Muscle of arm (tissue), 12 donors: ENCODE measurements around the gene AFP. TPM values are rescaled to one million over a fixed set of nuclear protein-coding genes. Genes with fewer than 3 reads are reported as not detected.

Experiments used
- DNase-seq: peaks from one replicate; pipeline ENCODE4 v3.0.0-alpha.2; 2013
- polyA plus RNA-seq, 12 donors: library from polyadenylated mRNA; unstranded; fragments of 120-200 nt; gene quantifications; one replicate each; pipeline ENCODE4 v1.2.1, GENCODE V29; 2013; ENCODE audit not compliant: insufficient read length in 12 of 12

The AFP gene
- polyA plus RNA-seq, 12 donors, result 0.71 to 134 (median 2.6) TPM; not detected in 1

GRCh38 chr4:73413294-73413755 lies 22.7 kb upstream of the AFP start:
- DNase-seq, result no peak

GRCh38 chr4:73414936-73415271 lies 21.1 kb upstream of the AFP start:
- no peak for DNase-seq

GRCh38 chr4:73415807-73416238 lies 20.2 kb upstream of the AFP start:
- DNase-seq, result no peak

GRCh38 chr4:73416423-73417087 lies 19.5 kb upstream of the AFP start:
- no peak for DNase-seq

GRCh38 chr4:73417342-73417741 lies 18.7 kb upstream of the AFP start:
- no peak for DNase-seq

GRCh38 chr4:73417973-73418372 lies 18.0 kb upstream of the AFP start:
- DNase-seq, result no peak

GRCh38 chr4:73418677-73419076 lies 17.3 kb upstream of the AFP start:
- DNase-seq, result no peak

- DNase-seq, result no peak
Observed at GRCh38 chr4:73419106-73420038, 16.6 kb upstream of the AFP start.

- DNase-seq, result no peak
Observed at GRCh38 chr4:73420615-73421014, 15.4 kb upstream of the AFP start.

GRCh38 chr4:73421708-73422457 lies 14.1 kb upstream of the AFP start:
- no peak for DNase-seq

GRCh38 chr4:73422458-73422752 lies 13.6 kb upstream of the AFP start:
- no peak for DNase-seq

GRCh38 chr4:73423184-73423583 lies 12.8 kb upstream of the AFP start:
- no peak for DNase-seq

GRCh38 chr4:73426666-73427065 lies 9.4 kb upstream of the AFP start:
- no peak for DNase-seq

- no peak for DNase-seq
Observed at GRCh38 chr4:73429118-73429517, 6.9 kb upstream of the AFP start.

- DNase-seq, result no peak
Observed at GRCh38 chr4:73429826-73430587, 6.0 kb upstream of the AFP start.

- no peak for DNase-seq
Observed at GRCh38 chr4:73431813-73432168, 4.2 kb upstream of the AFP start.

- DNase-seq, result no peak
Observed at GRCh38 chr4:73432169-73433000, 3.6 kb upstream of the AFP start.

- DNase-seq, result no peak
Observed at GRCh38 chr4:73433140-73433539, 2.9 kb upstream of the AFP start.

GRCh38 chr4:73434311-73434710 lies 1.7 kb upstream of the AFP start:
- DNase-seq, result no peak

- DNase-seq, result no peak
Observed at GRCh38 chr4:73436674-73437557, 895 bp downstream of the AFP start.
